Panc1 (cell line): Measurements from ENCODE around the gene BMP2. TPM values are rescaled to one million over a fixed set of nuclear protein-coding genes. Genes with fewer than 3 reads are reported as not detected.

ENCODE experiments used
- ATAC-seq: fragments of 200-7000 bp; cut with Tn5 transposase; 2 replicates; pipeline ENCODE4 v1.9.1; 2020; ENCODE audit warnings: mild to moderate bottlenecking, moderate library complexity
- Bru-seq: library from RNA; stranded (reverse); fragments of 400-500 nt; gene quantifications from one replicate; lab custom pipeline; 2021; lab: Mats Ljungman, UMichigan
- BruChase-seq, 2 experiments: library from RNA; stranded (reverse); fragments of 400-500 nt; gene quantifications; one replicate each; lab custom pipeline; 2021; lab: Mats Ljungman, UMichigan
- BruUV-seq: library from RNA; stranded (reverse); fragments of 400-500 nt; replicated peaks from 2 replicates; lab custom pipeline; 2021; lab: Mats Ljungman, UMichigan
- CTCF ChIA-PET: fragments of 300-600 bp; sonication (Branson Sonifier 250); formaldehyde crosslinking; loops from one replicate; lab custom pipeline; 2022; ENCODE audit warnings: antibody characterized with exemption; lab: Charles Lee
- POLR2A ChIA-PET: fragments of 300-600 bp; sonication (Branson Sonifier 250); formaldehyde crosslinking; loops from one replicate; lab custom pipeline; 2022; ENCODE audit warnings: antibody characterized with exemption; lab: Charles Lee
- DNase-seq: peaks from one replicate; pipeline ENCODE4 v3.0.0-alpha.2; 2010; ENCODE audit warnings: low read depth, low spot score
- H3K27ac ChIP-seq: 2 replicates; pipeline ENCODE4 v1.5.1; 2011; ENCODE audit warnings: mild to moderate bottlenecking, low read length, inconsistent platforms
- H3K27me3 ChIP-seq: fragments of 200-500 bp; sonication (Bioruptor generic); 2 replicates; pipeline ENCODE4 v1.6.0; 2014; ENCODE audit warnings: low read length, inconsistent platforms; ENCODE audit not compliant: control insufficient read depth, insufficient read depth
- H3K36me3 ChIP-seq: fragments of 200-500 bp; sonication (Bioruptor generic); 2 replicates; pipeline ENCODE4 v1.5.1; 2014; ENCODE audit warnings: inconsistent platforms, mild to moderate bottlenecking, low read length, moderate library complexity; ENCODE audit not compliant: control insufficient read depth, insufficient read depth
- H3K4me1 ChIP-seq: 2 replicates; pipeline ENCODE4 v1.5.1; 2011; ENCODE audit warnings: inconsistent platforms, mild to moderate bottlenecking, low read length, moderate library complexity; ENCODE audit not compliant: control insufficient read depth, insufficient read depth
- H3K4me3 ChIP-seq, 2 experiments: 2 replicates each; pipeline ENCODE4 v1.5.1; 2011 to 2012; ENCODE audit warnings: low read depth in 2 of 2, low read length in 2 of 2, mild to moderate bottlenecking in 2 of 2, inconsistent platforms in 1 of 2, moderate library complexity in 1 of 2
- H3K9me3 ChIP-seq: fragments of 200-500 bp; sonication (Bioruptor generic); 2 replicates; pipeline ENCODE4 v1.5.1; 2014; ENCODE audit warnings: low read depth, mild to moderate bottlenecking, inconsistent platforms, low read length, moderate library complexity; ENCODE audit not compliant: control insufficient read depth, insufficient read depth
- CTCF ChIP-seq: fragments of 450-650 bp; IDR thresholded peaks from 2 replicates; pipeline ENCODE4 v1.5.1; 2017; ENCODE audit warnings: mild to moderate bottlenecking
- POLR2AphosphoS5 ChIP-seq: IDR thresholded peaks from 2 replicates; pipeline ENCODE4 v1.6.1; 2012; ENCODE audit warnings: mild to moderate bottlenecking, low read depth, low read length, moderate library complexity
- REST ChIP-seq, 2 experiments: IDR thresholded peaks; 2 replicates each; pipeline ENCODE4 v1.6.1; 2011 to 2012; ENCODE audit warnings: low read depth in 2 of 2, control low read depth in 1 of 2, low read length in 1 of 2, mild to moderate bottlenecking in 1 of 2, moderate library complexity in 1 of 2; ENCODE audit not compliant: insufficient read depth in 1 of 2
- SIN3A ChIP-seq: IDR thresholded peaks from 2 replicates; pipeline ENCODE4 v1.6.1; 2012; ENCODE audit warnings: low read depth, mild to moderate bottlenecking, low read length, moderate library complexity, borderline replicate concordance; ENCODE audit not compliant: insufficient read depth
- TCF7L2 ChIP-seq: IDR thresholded peaks from 2 replicates; pipeline ENCODE4 v1.6.1; 2011; ENCODE audit warnings: mild to moderate bottlenecking, low read depth, low read length, inconsistent platforms
- in situ Hi-C: cut with HindIII; loops from 2 replicates; pipeline ENCODE4 v1.10.0; 2016; ENCODE audit warnings: low sequenced_read_pairs, low pct_unique_long_range_greater_than_20kb
- intact Hi-C: fragments of 100-400 bp; cut with micrococcal nuclease; formaldehyde crosslinking; loops from one replicate; pipeline ENCODE4 v1.10.0; 2022; ENCODE audit not compliant: unreplicated experiment
- long read RNA-seq: library from polyadenylated mRNA; unstranded; transcript quantifications from one replicate; pipeline ENCODE4 v2.0.0, GENCODE V29; 2021; ENCODE audit not compliant: unreplicated experiment
- polyA plus RNA-seq: library from polyadenylated mRNA; unstranded; fragments of >200 nt; gene quantifications from one replicate; pipeline ENCODE4 v1.2.1, GENCODE V29; 2012; ENCODE audit warnings: missing spikeins; ENCODE audit not compliant: insufficient read length
- total RNA-seq: library from RNA; stranded (reverse); gene quantifications from one replicate; pipeline ENCODE4 v1.2.1, GENCODE V29; 2021; ENCODE audit not compliant: unreplicated experiment

Gene BMP2
- total RNA-seq (0.23 TPM), Bru-seq, nascent RNA (percentile 30 among the genes with signal in this experiment), BruChase-seq, experiment 1, labeled RNA remaining after a 2-hour chase (percentile 27 among the genes with signal in this experiment), BruChase-seq, experiment 2, labeled RNA remaining after a 6-hour chase (percentile 16 among the genes with signal in this experiment)
- 0.16 TPM for polyA plus RNA-seq
- long read RNA-seq, partial matches to known transcripts = 0 of 3 reads
- long read RNA-seq, other reads (novel, unspliced or antisense) = 0 of 3 reads

- CTCF ChIA-PET = no interaction called here
- no TSS peak for BruUV-seq
- no peak for DNase-seq
- peaks cover 10% of the 10 kb centered on the region for H3K27me3 ChIP-seq
- POLR2A ChIA-PET = interaction anchor here (0.6 kb wide), 1 partner anchor 245 kb away, joined by 3 read pairs; no protein-coding TSS in a partner anchor
- ATAC-seq = peak; percentile 86
- TF ChIP-seq TCF7L2 (peak; percentile 66), POLR2AphosphoS5 (no peak), SIN3A (no peak), CTCF (peak; percentile 42), REST (IDR thresholded peaks at IDR 0.05; ENCODE audit: insufficient read depth in 1 of 2, low read depth in 2 of 2, low read length in 1 of 2) (no peak)
- H3K36me3 ChIP-seq = no peaks in the 10 kb centered on the region
- in situ Hi-C loops (no loop called here), intact Hi-C loops (loop anchor here (5.0 to 10.0 kb wide), 2 partner anchors 593 to 610 kb away; no protein-coding TSS in a partner anchor)
- peak within 1 kb of the TSS; percentile 44 to 54 for H3K4me3 ChIP-seq
- H3K27ac ChIP-seq = no peak within 1 kb of the TSS
- H3K9me3 ChIP-seq = no peaks in the 10 kb centered on the region
- no peaks in the 10 kb centered on the region for H3K4me1 ChIP-seq
These were observed at the start of gene BMP2 for GRCh38 chr20:6767536-6768227. Gene BMP2, plus strand, starts transcription at chr20:6767686. Its CDS starts 2,441 bp downstream, at chr20:6770127.

- TF ChIP-seq TCF7L2 = no peak
- TF ChIP-seq CTCF = no peak
- no peak for TF ChIP-seq SIN3A
- no peak for TF ChIP-seq REST (IDR thresholded peaks at IDR 0.05; ENCODE audit: insufficient read depth in 1 of 2, low read depth in 2 of 2, low read length in 1 of 2)
- TF ChIP-seq POLR2AphosphoS5 = no peak
- no peak overlapping the region for H3K4me3 ChIP-seq
- DNase-seq = no peak
- no TSS peak for BruUV-seq
- H3K36me3 ChIP-seq = no peaks in the 10 kb centered on the region
- in situ Hi-C loops = no loop called here
- H3K4me1 ChIP-seq = no peaks in the 10 kb centered on the region
- intact Hi-C loops = no loop called here
- ChIA-PET POLR2A (no interaction called here), CTCF (no interaction called here)
- no peak for ATAC-seq
- no peaks in the 10 kb centered on the region for H3K27me3 ChIP-seq
- no peak overlapping the region for H3K27ac ChIP-seq
- no peaks in the 10 kb centered on the region for H3K9me3 ChIP-seq
These were observed 48.7 kb upstream of the BMP2 start for GRCh38 chr20:6718662-6719368.
